Measurements from ENCODE around the gene PHB1.

- no peak for TF ChIP-seq CTCF (IDR thresholded peaks at IDR 0.05)
- no peak for TF ChIP-seq POLR2A (IDR thresholded peaks at IDR 0.05)
- TF ChIP-seq POLR2AphosphoS5 (IDR thresholded peaks at IDR 0.05), result no peak
- no peak for TF ChIP-seq EP300 (IDR thresholded peaks at IDR 0.05)
Observed at GRCh38 chr17:49404361-49404760, 10.3 kb downstream of the PHB1 start.
